SK-N-MC (cell line): ENCODE results near the gene DUSP15.
A peak's percentile ranks its signal among the peaks of the same experiment; 100 is the strongest.

Source experiments
- DNase-seq: peaks from one replicate; pipeline ENCODE4 v3.0.0-alpha.2; 2011; ENCODE audit warnings: low read depth, low spot score
- H3K27ac ChIP-seq: fragments of 200-600 bp; sonication (generic); 2 replicates; pipeline ENCODE4 v1.5.1; 2016; ENCODE audit warnings: mixed run types
- H3K36me3 ChIP-seq: fragments of 200-600 bp; sonication (generic); 2 replicates; pipeline ENCODE4 v1.6.1; 2017; ENCODE audit warnings: antibody characterized with exemption, low read length, mixed read lengths; ENCODE audit not compliant: insufficient read depth
- H3K4me3 ChIP-seq: fragments of 200-600 bp; sonication (generic); 2 replicates; pipeline ENCODE4 v1.5.1; 2016
- H3K9ac ChIP-seq: fragments of 200-600 bp; sonication (generic); 2 replicates; pipeline ENCODE4 v1.8.0; 2017; ENCODE audit warnings: mixed run types, mixed read lengths; ENCODE audit not compliant: insufficient read length
- H3K9me3 ChIP-seq: fragments of 200-600 bp; sonication (generic); 2 replicates; pipeline ENCODE4 v1.6.1; 2017; ENCODE audit warnings: low read depth, mild to moderate bottlenecking, antibody characterized with exemption, low read length, moderate library complexity, mixed read lengths
- EZH2 ChIP-seq: fragments of 200-600 bp; sonication (generic); IDR thresholded peaks from one replicate; pipeline ENCODE4 v1.6.1; 2017; ENCODE audit warnings: antibody characterized with exemption
- FOXP2 ChIP-seq: optimal IDR thresholded peaks from 2 replicates; pipeline ENCODE3; 2011; ENCODE audit warnings: mild to moderate bottlenecking, moderate library complexity; ENCODE audit not compliant: insufficient read depth; ENCODE audit errors: extremely low read length, control extremely low read depth
- POLR2AphosphoS5 ChIP-seq: IDR thresholded peaks from 2 replicates; pipeline ENCODE4 v1.6.1; 2012; ENCODE audit warnings: mild to moderate bottlenecking, low read depth, low read length, borderline replicate concordance

Gene DUSP15

GRCh38 chr20:31862506-31862905, 7.8 kb downstream of the DUSP15 start:
- Histone ChIP-seq H3K9ac (no peak overlapping the region), H3K9me3 (no peaks in the 10 kb centered on the region), H3K27ac (no peak overlapping the region), H3K36me3 (no peaks in the 10 kb centered on the region), H3K4me3 (no peak overlapping the region)
- TF ChIP-seq EZH2 (no peak), FOXP2 (no peak)
- DNase-seq: no peak

GRCh38 chr20:31862157-31862470, 8.2 kb downstream of the DUSP15 start:
- H3K9ac ChIP-seq: no peak overlapping the region
- H3K9me3 ChIP-seq: no peaks in the 10 kb centered on the region
- peak overlapping the region; percentile 80 for H3K4me3 ChIP-seq
- no peak overlapping the region for H3K27ac ChIP-seq
- no peak for DNase-seq
- no peaks in the 10 kb centered on the region for H3K36me3 ChIP-seq
- no peak for TF ChIP-seq POLR2AphosphoS5

GRCh38 chr20:31861385-31862156, 8.8 kb downstream of the DUSP15 start:
- H3K4me3 ChIP-seq: peak overlapping the region; percentile 80
- H3K9me3 ChIP-seq: no peaks in the 10 kb centered on the region
- no peaks in the 10 kb centered on the region for H3K36me3 ChIP-seq
- no peak overlapping the region for H3K27ac ChIP-seq
- TF ChIP-seq FOXP2: no peak
- no peak for TF ChIP-seq POLR2AphosphoS5
- TF ChIP-seq EZH2: no peak
- DNase-seq: no peak
- H3K9ac ChIP-seq: no peak overlapping the region

- Histone ChIP-seq H3K9me3 (no peaks in the 10 kb centered on the region), H3K4me3 (peak overlapping the region; percentile 80), H3K27ac (no peak overlapping the region), H3K9ac (no peak overlapping the region), H3K36me3 (no peaks in the 10 kb centered on the region)
- DNase-seq: no peak
- TF ChIP-seq EZH2 (no peak), FOXP2 (no peak), POLR2AphosphoS5 (no peak)
These were observed 9.3 kb downstream of the DUSP15 start for GRCh38 chr20:31861135-31861384.

GRCh38 chr20:31860390-31861134, 9.8 kb downstream of the DUSP15 start:
- no peak for DNase-seq
- no peak for TF ChIP-seq POLR2AphosphoS5
- TF ChIP-seq FOXP2: no peak
- no peak for TF ChIP-seq EZH2
- no peaks in the 10 kb centered on the region for H3K9me3 ChIP-seq
- H3K9ac ChIP-seq: no peak overlapping the region
- H3K27ac ChIP-seq: no peak overlapping the region
- peak overlapping the region; percentile 80 for H3K4me3 ChIP-seq
- no peaks in the 10 kb centered on the region for H3K36me3 ChIP-seq

DNA sequence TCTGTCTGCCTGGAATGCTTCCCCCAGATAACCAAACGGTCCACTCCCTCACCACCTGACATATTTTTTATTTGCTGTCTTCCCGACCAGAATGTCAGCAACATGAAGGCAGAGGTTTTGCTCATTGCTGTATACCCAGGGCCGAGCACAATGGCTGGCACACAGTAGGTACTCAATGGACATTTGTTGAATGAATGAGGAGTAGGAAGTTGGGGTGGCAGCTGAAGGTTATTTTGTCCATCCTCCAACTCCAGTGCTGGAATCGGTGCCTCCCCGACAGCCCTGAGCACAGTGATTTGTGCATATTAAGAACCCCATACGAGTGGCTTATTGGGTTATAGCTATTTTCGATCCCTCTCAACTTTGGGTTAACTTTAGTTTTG, 10.3 kb downstream of the DUSP15 start:
- no peaks in the 10 kb centered on the region for H3K36me3 ChIP-seq
- H3K4me3 ChIP-seq: no peak overlapping the region
- no peak overlapping the region for H3K9ac ChIP-seq
- DNase-seq: no peak
- TF ChIP-seq POLR2AphosphoS5: no peak
- no peak for TF ChIP-seq EZH2
- TF ChIP-seq FOXP2: no peak
- no peaks in the 10 kb centered on the region for H3K9me3 ChIP-seq
- no peak overlapping the region for H3K27ac ChIP-seq

GRCh38 chr20:31859266-31859997, 10.9 kb downstream of the DUSP15 start:
- TF ChIP-seq EZH2 (no peak), POLR2AphosphoS5 (no peak), FOXP2 (no peak)
- Histone ChIP-seq H3K36me3 (no peaks in the 10 kb centered on the region), H3K27ac (no peak overlapping the region), H3K4me3 (no peak overlapping the region), H3K9me3 (no peaks in the 10 kb centered on the region), H3K9ac (no peak overlapping the region)
- DNase-seq: no peak

DNA sequence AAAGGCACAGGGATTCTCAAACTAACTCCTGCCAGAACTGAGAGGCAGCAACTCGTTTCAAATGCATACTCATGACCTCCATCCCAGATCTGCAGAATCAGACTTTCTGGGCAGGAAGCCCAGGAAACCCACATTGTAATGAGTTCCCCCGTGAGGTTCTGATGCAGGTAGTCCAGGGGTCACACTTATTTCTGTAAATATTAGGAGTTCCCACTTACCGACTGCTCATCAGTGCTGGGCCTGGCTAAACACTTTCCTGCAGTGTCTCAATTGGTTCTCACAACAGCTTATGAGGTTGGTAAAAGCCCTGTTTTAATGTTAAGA, 11.6 kb downstream of the DUSP15 start:
- Histone ChIP-seq H3K27ac (no peak overlapping the region), H3K36me3 (no peaks in the 10 kb centered on the region), H3K9ac (no peak overlapping the region), H3K9me3 (no peaks in the 10 kb centered on the region), H3K4me3 (no peak overlapping the region)
- no peak for TF ChIP-seq FOXP2
- TF ChIP-seq POLR2AphosphoS5: no peak
- no peak for TF ChIP-seq EZH2
- DNase-seq: no peak
